Measurements from ENCODE around the gene PPP1R9A. TPM values are rescaled to one million over a fixed set of nuclear protein-coding genes. Genes with fewer than 3 reads are reported as not detected.

PPP1R9A gene
- total RNA-seq, 4 donors from 2014 or later = 4.7 to 23.9 (median 11.8) TPM

- Histone ChIP-seq H3K36me3 (no peaks in the 10 kb centered on the region), H3K9me3 (no peaks in the 10 kb centered on the region), H3K27me3 (no peaks in the 10 kb centered on the region), H3K4me1 (no peaks in the 10 kb centered on the region), H3K4me3 (no peak overlapping the region), H3K27ac (no peak overlapping the region)
- TF ChIP-seq POLR2A (IDR thresholded peaks at IDR 0.05) = no peak
- TF ChIP-seq CTCF (IDR thresholded peaks at IDR 0.05) = no peak
- no peak for DNase-seq
Measured at GRCh38 chr7:95198863-95199262, 291.5 kb downstream of the PPP1R9A start.

GRCh38 chr7:95199779-95200558 lies 292.6 kb downstream of the PPP1R9A start:
- Histone ChIP-seq H3K4me1 (no peaks in the 10 kb centered on the region), H3K36me3 (no peaks in the 10 kb centered on the region), H3K27ac (no peak overlapping the region), H3K27me3 (no peaks in the 10 kb centered on the region), H3K4me3 (no peak overlapping the region), H3K9me3 (no peaks in the 10 kb centered on the region)
- TF ChIP-seq POLR2A (IDR thresholded peaks at IDR 0.05) (no peak), CTCF (IDR thresholded peaks at IDR 0.05) (peak in 4 of 6 experiments; percentile 29 to 42 (median 42))
- no peak for DNase-seq

GRCh38 chr7:95200741-95201140 lies 293.3 kb downstream of the PPP1R9A start:
- TF ChIP-seq POLR2A (IDR thresholded peaks at IDR 0.05) (no peak), CTCF (IDR thresholded peaks at IDR 0.05) (no peak)

GRCh38 chr7:95201727-95202126 lies 294.3 kb downstream of the PPP1R9A start:
- no peak for TF ChIP-seq CTCF (IDR thresholded peaks at IDR 0.05)
- no peak for TF ChIP-seq POLR2A (IDR thresholded peaks at IDR 0.05)
- no peaks in the 10 kb centered on the region for H3K27me3 ChIP-seq
- no peak overlapping the region for H3K4me3 ChIP-seq
- no peaks in the 10 kb centered on the region for H3K36me3 ChIP-seq
- no peak overlapping the region for H3K27ac ChIP-seq
- no peaks in the 10 kb centered on the region for H3K9me3 ChIP-seq
- DNase-seq = no peak
- no peaks in the 10 kb centered on the region for H3K4me1 ChIP-seq

More at GRCh38 chr7:95200741-95201140, 293.3 kb downstream of the PPP1R9A start:
- no peak for DNase-seq
- Histone ChIP-seq H3K4me3 (no peak overlapping the region), H3K36me3 (no peaks in the 10 kb centered on the region), H3K4me1 (no peaks in the 10 kb centered on the region), H3K27me3 (no peaks in the 10 kb centered on the region), H3K9me3 (no peaks in the 10 kb centered on the region), H3K27ac (no peak overlapping the region)

- no peaks in the 10 kb centered on the region for H3K27me3 ChIP-seq
- no peaks in the 10 kb centered on the region for H3K4me1 ChIP-seq
- H3K9me3 ChIP-seq = no peaks in the 10 kb centered on the region
- no peak overlapping the region for H3K27ac ChIP-seq
- DNase-seq = no peak
- TF ChIP-seq POLR2A (IDR thresholded peaks at IDR 0.05) (no peak), CTCF (IDR thresholded peaks at IDR 0.05) (no peak)
- no peak overlapping the region for H3K4me3 ChIP-seq
- H3K36me3 ChIP-seq = no peaks in the 10 kb centered on the region
Measured at GRCh38 chr7:95204618-95205017, 297.2 kb downstream of the PPP1R9A start.

Measured in Peyer's patch (tissue), 4 donors.